Ureter (tissue), 1 donor: ENCODE results near the gene RIMS1. TPM values are rescaled to one million over a fixed set of nuclear protein-coding genes. Genes with fewer than 3 reads are reported as not detected.
"Not testable (repeated sequence)": the region's sequence is repeated elsewhere in the genome, so short reads cannot be mapped to it uniquely, and the experiment has no call there.

Source experiments
- DNase-seq: peaks from one replicate; pipeline ENCODE4 v3.0.0-alpha.2; 2020; ENCODE audit warnings: low spot score
- total RNA-seq: library from RNA; stranded (reverse); gene quantifications from one replicate; pipeline ENCODE4 v1.2.4, GENCODE V29; 2023
- donor health status: DM: yes; HTN: yes; CAD: no.

Gene RIMS1
- total RNA-seq, 1 donor from 2014 or later: 5.2 TPM

DNA sequence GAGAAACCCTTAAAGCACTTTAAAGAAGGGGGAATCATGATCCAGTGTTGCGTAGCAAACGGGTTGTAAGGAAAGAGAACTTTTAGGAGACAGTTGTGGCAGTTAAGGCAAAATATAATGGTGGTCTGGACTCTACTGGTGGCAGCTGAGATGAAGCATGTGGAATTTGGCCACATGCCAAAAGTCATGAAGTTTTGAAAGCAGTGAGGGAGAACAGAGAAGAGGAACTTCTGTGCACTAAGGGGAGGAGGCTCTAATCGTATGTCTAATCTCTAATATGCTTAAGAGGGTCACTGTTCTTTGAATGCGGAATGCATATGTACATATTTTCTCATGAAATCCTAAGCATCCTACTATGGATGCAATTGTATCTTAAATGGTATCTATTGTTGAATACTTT, 91.5 kb downstream of the RIMS1 start:
- no peak for DNase-seq

DNA sequence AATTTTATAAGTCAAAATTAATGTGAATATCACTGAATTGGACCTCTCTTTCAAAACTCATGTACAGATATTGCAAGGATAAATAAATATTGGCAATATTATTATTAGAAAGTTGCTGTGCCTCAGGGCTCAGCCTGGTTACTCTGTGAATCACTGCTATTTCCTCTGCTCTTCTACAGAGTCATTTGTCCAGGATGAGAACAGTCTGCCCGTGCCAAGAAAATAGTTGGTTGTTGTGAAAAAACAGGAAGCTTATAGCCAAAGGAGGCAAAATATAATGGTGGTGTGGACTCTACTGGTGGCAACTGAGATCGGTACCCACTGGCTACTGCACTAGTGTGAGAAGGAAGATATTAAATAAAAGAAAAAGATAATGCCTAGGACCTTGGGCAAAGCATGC, 93.6 kb downstream of the RIMS1 start:
- no peak for DNase-seq

DNA sequence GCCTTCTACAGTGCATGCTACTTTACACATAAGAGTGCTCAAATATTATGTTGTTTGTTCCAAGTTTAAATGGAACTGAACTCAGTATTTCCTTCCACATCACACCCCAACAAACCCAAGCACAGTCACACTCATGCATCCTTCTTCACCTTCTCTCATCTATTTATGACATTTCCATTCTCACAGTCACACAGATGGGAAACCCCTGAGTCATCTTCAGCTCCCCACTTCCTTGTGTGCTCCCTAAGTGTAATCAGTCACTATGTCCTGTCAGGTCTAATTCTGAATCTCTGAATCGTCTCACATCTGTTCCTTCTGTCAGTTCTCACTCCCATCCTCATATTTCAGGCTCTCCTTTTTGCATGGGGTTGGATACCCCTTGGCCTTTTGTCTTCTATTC, 96.0 kb downstream of the RIMS1 start:
- no peak for DNase-seq

DNA sequence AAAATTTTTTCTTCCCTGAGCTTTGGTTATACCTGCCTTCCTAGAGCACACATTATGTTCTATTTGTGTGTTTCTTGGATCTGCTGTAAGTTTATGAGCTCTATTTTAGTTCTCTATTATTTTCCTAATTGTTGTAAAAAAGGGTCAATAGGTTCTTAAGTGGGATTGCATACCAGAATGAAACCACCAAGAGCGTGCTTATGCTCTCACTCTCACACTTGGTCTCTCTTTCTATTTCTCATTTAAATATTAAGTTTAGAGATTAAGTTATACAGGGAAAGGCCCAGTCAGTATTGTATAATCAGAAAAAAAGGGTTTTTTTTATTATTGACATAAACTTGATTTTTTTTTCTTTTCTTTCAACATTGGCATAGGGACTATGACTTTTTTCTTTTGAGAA, 96.8 kb downstream of the RIMS1 start:
- no peak for DNase-seq

DNA sequence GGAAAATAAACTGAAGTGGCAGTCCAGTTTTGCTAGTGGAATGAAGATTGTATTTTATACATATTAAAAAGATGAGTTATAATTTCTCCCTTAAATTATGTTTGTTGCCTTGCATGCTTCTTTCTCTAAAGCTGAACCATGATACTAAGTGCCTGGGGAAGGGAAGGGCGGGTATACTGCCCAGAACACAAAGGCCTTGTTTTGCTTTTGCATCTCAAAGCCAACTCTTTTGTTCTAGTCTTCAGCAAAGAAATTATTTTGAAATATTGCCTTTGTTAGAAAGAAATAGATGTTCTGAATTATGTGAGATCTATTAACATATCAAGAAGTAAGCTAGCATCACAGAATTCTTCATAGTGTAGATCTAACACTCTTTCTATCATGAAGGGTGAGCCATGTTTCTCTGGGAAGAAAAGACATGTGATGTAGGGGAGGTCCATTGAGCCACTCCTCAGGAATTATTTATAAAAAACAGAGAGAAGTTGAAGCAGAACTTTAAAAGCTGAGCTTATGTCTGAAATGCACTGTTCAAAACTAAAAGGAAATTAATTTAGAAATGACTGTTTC, 108.4 kb downstream of the RIMS1 start:
- no peak for DNase-seq

DNA sequence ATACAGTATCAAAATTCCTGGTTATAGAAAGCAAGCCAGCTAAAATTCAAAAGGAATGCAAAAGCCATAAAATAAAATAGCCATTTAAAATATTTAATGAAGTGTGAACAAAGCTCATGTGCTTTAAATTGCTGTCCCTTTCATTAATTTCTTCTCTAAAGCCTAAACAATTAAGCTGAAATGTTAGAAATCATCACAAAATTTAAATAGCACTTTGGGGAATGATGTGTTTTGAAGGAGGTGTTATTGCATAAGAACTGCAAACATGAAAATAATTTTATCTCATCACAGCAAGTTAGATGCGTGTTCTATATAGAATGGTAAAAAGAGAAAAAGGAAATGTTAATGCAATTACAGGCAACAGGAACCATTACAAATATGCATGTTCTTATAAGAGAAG, 111.0 kb downstream of the RIMS1 start:
- DNase-seq: no peak

DNA sequence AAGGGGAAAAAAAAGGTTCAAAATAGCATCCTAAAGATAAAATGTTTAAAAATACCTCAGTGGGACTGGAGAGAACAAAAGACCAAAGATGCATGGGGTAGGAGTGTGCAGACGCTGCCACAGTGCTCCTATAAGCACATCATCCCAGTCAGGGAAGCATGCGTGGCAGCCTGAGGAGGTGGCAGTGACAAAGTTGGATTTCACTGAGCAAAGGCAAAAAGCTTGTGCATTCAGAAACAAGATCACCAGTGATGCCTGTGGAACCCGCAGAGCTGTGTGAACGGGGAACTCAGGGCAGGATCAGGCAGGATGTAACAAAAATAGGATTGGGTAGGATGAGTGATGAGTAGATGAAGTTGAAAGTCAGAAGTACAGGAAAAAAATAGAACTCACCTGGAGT, 116.1 kb downstream of the RIMS1 start:
- DNase-seq: no peak

DNA sequence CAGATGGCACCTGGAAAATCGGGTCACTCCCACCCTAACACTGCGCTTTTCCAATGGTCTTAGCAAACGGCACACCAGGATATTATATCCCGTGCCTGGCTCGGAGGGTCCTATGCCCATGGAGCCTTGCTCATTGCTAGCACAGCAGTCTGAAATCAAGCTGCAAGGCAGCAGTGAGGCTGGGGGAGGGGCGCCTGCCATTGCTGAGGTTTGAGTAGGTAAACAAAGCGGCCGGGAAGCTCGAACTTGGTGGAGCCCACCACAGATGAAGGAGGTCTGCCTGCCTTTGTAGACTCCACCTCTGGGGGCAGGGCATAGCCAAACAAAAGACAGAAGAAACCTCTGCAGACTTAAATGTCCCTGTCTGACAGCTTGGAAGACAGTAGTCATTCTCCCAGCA, 120.2 kb downstream of the RIMS1 start:
- DNase-seq: not testable (repeated sequence)

DNA sequence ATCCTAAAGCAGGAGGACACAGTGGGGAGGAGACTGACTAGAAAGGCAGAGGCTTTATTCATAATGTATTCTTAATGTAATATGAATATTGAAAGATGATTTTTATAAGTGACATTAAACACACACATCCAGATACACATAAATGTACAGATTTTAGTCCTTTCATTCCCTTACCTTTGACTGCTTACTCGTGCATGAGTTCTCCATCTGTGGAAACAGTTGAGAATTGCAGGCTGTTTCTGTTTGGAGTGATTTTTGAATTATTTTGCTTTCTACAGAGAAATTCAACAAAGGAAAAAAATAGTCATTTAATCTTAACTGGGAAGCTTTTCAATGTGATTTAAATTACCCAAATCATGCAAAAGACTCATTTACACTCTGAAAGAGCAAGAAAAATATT, 136.5 kb downstream of the RIMS1 start:
- DNase-seq: no peak

DNA sequence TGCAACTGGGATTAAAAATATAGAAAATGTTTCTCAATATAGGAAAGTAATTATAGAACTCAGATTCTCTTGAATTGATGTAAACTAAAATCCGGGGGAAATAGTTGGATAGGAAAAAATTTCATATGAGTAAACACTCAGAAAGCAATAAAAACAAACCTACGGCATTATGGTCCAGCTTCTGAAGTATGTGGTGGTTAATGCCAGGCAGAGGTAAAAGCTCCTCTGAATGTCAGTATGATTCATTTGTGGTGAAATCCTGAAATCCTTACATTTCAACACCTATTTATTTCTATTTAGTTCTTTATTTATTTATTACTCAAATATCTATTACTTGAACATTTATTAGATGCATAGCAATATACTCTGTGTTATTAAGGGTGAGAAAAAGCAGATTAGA, 145.1 kb downstream of the RIMS1 start:
- no peak for DNase-seq

DNA sequence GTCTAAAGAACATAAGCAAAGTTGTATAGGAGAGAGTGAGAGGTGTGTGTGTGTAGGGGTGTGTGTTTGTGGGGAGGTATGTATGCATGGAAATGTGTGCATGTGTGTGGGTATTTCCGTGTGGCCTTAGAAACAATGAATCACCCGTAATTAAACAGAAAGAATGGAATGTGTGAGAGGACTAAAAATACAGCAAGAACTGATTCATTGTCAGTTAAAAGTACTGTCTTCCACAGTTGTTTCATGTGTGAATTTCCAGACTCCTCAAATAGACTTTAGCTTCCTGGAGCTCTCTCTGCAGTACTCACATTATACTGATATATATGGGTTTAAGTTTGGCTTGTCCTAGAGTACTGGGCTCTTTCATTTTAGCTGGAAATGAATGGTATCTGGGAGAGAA, 145.7 kb downstream of the RIMS1 start:
- no peak for DNase-seq

DNA sequence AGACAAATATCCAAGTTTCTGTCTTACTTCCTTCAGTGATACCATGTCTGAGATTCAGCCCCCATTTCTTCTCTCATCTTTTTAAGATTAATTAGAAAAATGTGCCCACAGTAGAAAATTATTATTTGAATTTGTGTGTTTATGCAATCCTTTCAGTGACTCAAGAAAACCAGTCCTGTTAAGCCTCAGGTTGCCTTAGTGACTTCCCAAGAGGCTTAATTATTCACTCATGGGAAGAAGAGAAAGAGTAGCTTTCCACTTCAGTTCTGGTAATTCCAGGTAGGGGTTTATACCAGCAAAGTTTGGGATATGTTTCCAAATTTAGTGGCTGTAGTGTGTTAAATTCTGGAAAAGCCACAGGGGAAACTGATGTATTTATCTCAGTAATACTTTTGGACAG, 149.1 kb downstream of the RIMS1 start:
- no peak for DNase-seq

DNA sequence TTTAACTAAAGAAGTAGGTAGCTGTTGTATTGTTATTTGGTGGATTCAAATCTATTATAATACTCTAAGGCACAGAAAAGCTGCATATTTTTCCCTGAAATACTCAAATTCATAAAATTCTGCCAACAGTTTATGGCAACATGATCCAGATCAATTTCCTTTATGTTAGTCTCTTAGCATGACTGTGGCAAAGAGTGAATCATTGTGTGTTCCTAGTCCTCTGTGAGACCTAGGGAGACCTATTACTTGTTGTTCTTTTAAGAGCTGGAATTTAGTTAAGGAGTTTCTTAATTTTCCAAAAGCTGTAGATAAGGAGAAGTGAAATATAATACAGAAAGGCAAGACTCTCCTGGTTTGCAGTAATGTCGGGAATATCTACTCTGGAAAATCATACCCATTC, 149.6 kb downstream of the RIMS1 start:
- DNase-seq: no peak

DNA sequence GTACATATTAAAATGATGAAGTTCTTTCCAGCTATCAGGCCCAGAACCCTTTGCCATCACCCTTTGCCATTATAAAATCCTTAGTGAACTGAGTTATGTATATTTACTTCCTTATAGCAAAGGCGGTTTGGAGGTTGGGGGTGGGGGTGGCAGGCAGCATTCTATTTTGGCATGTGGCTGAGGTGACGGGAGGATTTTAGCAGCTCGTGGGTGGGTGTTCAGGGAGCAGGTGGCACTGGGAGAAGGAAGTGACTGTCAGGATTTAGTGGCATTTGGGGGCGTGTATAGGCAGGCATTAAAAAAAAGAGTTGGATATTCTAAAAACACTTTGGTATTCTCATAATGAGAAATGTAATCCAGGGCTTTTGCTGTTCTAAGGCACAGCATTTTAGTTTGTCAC, 150.7 kb downstream of the RIMS1 start:
- no peak for DNase-seq

DNA sequence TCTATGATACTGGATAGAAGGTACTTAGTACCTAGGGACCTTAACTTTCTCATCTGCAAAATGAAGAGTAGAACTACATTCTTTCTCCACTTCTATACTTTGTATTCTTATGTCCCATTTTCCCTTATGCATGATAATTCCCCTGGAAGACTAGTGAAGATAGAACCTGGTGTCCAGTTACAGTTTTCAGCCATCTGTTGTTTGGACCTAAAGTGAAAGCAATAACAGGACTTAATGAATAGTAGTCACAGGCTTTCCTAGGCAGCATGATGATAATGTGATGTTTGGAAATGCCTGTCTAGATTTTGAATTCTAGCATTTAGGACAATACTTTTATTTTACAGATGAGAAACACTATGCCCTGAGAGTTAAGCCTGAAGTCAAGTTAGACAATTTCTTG, 153.8 kb downstream of the RIMS1 start:
- no peak for DNase-seq

DNA sequence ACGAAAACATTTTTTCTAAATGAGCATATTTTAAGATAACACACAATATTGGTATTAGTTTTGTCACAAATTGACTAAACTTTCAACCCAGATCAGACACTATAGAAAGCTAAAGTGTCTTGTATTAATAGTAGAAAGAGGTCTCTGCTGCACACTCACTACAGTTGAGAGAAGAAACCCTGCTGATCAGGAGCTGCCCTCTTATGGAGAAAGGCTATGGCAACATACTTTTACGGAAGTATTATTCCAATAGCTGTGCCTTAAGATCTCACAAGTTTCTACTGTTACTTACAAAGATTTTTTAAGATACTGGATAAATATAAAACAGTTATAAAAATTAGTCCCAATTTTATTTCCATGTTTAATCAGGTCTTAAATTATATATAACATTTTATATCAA, 155.7 kb downstream of the RIMS1 start:
- DNase-seq: no peak

DNA sequence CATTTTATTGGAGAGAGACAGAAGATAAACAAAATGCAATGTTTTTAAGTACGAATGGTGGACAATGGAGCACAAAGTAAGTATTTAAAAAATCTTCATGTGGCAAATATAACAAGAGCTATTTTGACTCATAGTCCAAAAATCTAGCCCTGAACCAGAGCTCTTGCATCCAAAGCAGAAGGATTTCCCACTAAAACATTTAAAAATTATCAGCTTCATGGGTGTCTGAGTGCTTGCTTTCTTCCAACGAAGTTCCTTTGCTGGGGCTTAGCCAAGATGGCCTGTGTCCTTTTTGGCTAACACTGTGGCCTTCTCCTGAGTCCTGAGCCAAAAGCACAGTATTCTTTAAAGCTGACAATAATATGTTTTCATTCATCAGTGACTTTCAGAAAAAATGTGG, 161.7 kb downstream of the RIMS1 start:
- no peak for DNase-seq

DNA sequence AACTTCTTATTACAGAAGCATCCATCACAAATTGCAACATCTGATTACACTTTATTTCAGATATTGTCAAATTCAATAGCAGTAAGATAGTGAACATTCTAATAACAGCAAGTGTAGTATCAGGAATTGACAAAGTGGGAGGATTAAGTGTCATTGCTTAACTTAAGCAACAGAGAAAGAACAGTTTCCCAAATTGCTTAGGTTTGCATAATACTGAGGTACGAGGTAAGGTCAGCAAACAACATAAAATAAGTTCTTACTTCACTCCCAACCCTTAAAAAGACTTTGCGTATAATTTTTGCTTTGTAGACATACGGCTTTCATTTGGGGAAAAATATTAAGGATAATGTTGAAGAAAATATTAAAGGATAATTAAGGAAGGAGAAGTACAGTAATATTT, 163.0 kb downstream of the RIMS1 start:
- DNase-seq: no peak

DNA sequence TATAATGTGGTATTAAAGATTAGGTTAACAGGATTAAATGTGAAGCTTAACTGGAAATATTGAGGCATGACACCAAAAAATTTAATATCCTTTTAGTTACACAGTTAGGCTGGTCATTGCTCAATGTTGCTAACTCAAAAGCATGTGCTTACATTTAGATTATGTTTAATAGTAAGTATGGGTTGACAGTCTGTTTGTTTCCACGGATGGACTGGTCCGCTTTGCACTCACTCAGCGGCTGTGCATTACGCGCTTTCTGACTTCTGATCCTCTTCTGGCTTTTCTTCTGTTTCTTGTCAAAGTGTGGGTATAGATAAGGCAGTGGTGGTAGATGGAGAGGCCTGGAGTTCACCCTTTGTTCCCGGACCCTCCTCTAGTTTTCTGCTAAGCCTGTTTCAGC, 174.9 kb downstream of the RIMS1 start:
- DNase-seq: no peak

DNA sequence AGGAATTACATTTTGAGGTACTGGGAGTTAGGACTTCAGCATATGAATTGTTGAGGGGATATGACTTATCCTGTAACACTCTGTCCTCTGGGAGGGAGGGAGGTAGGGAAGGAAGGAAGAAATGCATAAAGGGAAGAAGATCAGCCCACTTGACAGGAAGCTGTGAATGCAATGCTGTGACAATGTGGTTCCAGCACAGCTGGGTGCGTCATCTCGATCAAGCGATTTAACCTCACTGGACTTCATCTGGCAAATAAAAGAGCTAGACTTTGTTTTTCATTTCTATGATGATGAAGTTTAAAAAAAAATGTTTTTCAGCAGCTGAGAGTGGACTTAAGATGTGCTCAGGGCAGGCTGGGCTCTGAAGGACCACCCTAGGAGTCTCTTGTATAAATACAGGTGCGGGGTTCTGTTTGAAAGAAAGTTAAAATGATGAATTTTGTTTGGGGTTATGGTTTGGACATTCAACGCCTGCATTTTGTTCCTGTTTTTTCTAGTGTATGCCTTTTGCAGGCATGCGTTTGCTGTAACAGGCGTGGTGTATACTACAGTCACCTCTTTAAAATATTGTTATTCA, 178.1 kb downstream of the RIMS1 start:
- no peak for DNase-seq

DNA sequence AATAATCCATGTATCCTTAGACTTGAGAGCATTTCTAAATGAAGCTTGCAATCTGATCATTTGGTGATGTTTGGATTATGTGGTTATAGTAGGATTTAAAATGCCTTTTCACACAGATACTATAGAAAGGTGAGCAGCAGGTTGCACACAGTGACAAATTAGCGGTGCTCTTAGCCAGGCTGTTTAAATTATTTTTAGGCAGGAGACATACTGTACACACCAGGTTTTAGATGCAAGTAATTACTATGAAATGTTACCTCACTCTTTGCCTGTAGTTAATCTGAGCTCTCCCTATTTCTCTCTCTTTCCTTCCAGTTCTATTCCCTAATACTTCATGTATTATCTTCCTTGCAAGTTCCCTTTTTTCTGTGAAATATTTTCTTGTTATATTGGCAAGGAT, 191.7 kb downstream of the RIMS1 start:
- no peak for DNase-seq

DNA sequence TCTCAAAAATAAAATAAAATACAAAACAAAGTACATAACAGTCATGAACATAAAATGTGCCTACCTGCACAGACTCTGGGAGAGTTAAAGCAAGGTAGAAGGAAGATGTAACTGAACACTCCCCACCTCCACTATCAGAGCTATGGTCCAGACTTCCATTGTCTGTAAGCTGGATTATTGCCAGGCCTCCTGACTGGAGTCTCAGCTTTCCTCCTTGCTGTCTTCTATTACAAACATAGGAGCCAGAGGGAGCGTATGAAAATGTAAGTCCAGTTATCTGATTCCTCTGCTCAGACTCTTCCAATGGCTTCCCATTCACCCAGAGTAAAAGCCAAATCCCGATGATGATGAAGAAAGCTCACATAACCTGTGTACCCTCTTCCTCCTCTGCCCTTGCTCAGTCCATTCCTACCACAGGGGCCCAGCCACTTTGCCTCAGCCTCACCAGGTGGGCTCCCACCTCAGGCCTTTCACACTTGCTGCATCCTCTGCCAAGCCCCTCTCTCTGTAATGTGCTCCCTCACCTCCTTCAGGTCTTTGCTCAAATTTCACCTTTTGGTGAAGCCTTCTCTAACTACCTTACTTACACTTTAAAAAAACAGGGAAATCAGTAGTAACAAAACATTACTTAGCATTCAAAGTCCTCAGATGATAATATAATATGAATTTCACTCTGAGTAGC, 194.1 kb downstream of the RIMS1 start:
- no peak for DNase-seq

DNA sequence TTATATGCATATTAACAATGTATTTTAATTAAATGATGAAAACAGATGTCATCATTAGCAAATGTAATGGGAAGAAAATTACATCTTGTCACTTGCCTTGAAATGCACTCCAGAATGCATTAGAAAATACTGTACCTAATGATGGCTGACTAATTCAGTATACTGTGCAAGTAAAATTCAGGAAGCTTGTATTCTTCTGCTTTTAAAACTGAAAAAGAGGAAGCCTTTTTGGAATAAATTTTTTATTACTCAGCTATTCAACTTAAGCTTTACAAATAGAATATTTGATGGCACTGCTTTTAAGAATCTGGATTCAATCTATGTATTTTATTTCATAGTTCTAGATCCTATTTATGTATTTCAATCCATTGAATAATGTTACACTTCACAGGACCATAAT, 195.5 kb downstream of the RIMS1 start:
- DNase-seq: no peak

DNA sequence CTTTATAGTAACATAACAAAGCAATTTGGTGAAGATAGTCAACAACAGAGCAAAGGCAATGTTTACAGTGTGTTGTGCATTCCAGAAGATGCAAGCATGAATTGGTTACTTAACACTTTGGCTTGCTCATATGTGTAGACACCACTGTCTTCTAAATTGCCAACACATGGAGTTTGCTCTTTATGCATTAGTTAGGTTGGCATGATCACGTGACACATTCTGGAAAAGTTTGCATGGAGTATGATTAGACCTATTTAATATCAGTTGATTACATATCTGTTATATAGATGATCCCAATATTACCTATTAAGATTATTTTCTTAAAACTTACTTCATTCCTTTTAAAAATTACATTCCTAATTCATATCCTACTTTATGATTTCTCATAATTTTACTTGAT, 197.6 kb downstream of the RIMS1 start:
- no peak for DNase-seq
